ENCODE measurements around the gene EPPIN. TPM values are rescaled to one million over a fixed set of nuclear protein-coding genes. Genes with fewer than 3 reads are reported as not detected.
"Not testable (repeated sequence)": the region's sequence is repeated elsewhere in the genome, so short reads cannot be mapped to it uniquely, and the experiment has no call there.

Gene EPPIN
- total RNA-seq, result not detected
- long read RNA-seq, donor 1, result 0 reads
- long read RNA-seq, donor 2, result 0 reads

- DNase-seq (ENCODE audit: low spot score), result no peak
- intact Hi-C loops (cut with DNase I), result loop anchor here in 1 of 2 donors (10.0 kb wide), 1 partner anchor 228 kb away; no protein-coding TSS in a partner anchor
Observed at GRCh38 chr20:45547206-45547770, at the start of gene EPPIN. Gene EPPIN (minus strand): TSS chr20:45547401. CDS start chr20:45547357, 44 bp downstream.

- intact Hi-C loops (cut with DNase I), result loop anchor here in 1 of 2 donors (10.0 kb wide), 1 partner anchor 60 kb away; the partner anchor contains the start of gene WFDC6
- DNase-seq (ENCODE audit: low spot score), result no peak
Observed at GRCh38 chr20:45595235-45595634, 48.0 kb upstream of the EPPIN start.

GRCh38 chr20:45593498-45593897 is 46.3 kb upstream of the EPPIN start:
- DNase-seq (ENCODE audit: low spot score), result no peak

GRCh38 chr20:45592574-45593189 is 45.5 kb upstream of the EPPIN start:
- no peak for DNase-seq (ENCODE audit: low spot score)
- intact Hi-C loops (cut with DNase I), result loop anchor here in 1 of 2 donors (10.0 kb wide), 1 partner anchor 58 kb away; the partner anchor contains the start of gene WFDC6

More at GRCh38 chr20:45593498-45593897, 46.3 kb upstream of the EPPIN start:
- intact Hi-C loops (cut with DNase I), result loop anchor here in 1 of 2 donors (10.0 kb wide), 1 partner anchor 59 kb away; the partner anchor contains the start of gene WFDC6

- no peak for DNase-seq (ENCODE audit: low spot score)
- intact Hi-C loops (cut with DNase I), result loop anchor here in 1 of 2 donors (10.0 kb wide), 1 partner anchor 55 kb away; the partner anchor contains the start of gene WFDC6
Observed at GRCh38 chr20:45589725-45590124, 42.5 kb upstream of the EPPIN start.

- intact Hi-C loops (cut with DNase I), result no loop called here
Observed at GRCh38 chr20:45588800-45589199, 41.6 kb upstream of the EPPIN start.

GRCh38 chr20:45585986-45586385 is 38.8 kb upstream of the EPPIN start:
- intact Hi-C loops (cut with DNase I); DNase-seq (ENCODE audit: low spot score): not testable (repeated sequence)

More at GRCh38 chr20:45588800-45589199, 41.6 kb upstream of the EPPIN start:
- no peak for DNase-seq (ENCODE audit: low spot score)

GRCh38 chr20:45584294-45584693 is 37.1 kb upstream of the EPPIN start:
- not testable (repeated sequence) for DNase-seq (ENCODE audit: low spot score)

GRCh38 chr20:45583502-45583901 is 36.3 kb upstream of the EPPIN start:
- intact Hi-C loops (cut with DNase I), result no loop called here
- DNase-seq (ENCODE audit: low spot score), result no peak

More at GRCh38 chr20:45584294-45584693, 37.1 kb upstream of the EPPIN start:
- intact Hi-C loops (cut with DNase I), result not testable (repeated sequence)

- no peak for DNase-seq (ENCODE audit: low spot score)
- intact Hi-C loops (cut with DNase I), result no loop called here
Observed at GRCh38 chr20:45581702-45582101, 34.5 kb upstream of the EPPIN start.

- no peak for DNase-seq (ENCODE audit: low spot score)
- intact Hi-C loops (cut with DNase I), result no loop called here
Observed at GRCh38 chr20:45579184-45579583, 32.0 kb upstream of the EPPIN start, which contains the start of gene WFDC8. Gene WFDC8 (minus strand): TSS chr20:45579284. CDS start chr20:45579247, 37 bp downstream.

GRCh38 chr20:45578231-45578630 is 31.0 kb upstream of the EPPIN start:
- intact Hi-C loops (cut with DNase I), result no loop called here
- no peak for DNase-seq (ENCODE audit: low spot score)

- no peak for DNase-seq (ENCODE audit: low spot score)
- intact Hi-C loops (cut with DNase I), result no loop called here
Observed at GRCh38 chr20:45576995-45577394, 29.8 kb upstream of the EPPIN start.

GRCh38 chr20:45575931-45576330 is 28.7 kb upstream of the EPPIN start:
- intact Hi-C loops (cut with DNase I), result no loop called here

GRCh38 chr20:45569650-45570049 is 22.4 kb upstream of the EPPIN start:
- intact Hi-C loops (cut with DNase I); DNase-seq (ENCODE audit: low spot score): not testable (repeated sequence)

More at GRCh38 chr20:45575931-45576330, 28.7 kb upstream of the EPPIN start:
- no peak for DNase-seq (ENCODE audit: low spot score)

GRCh38 chr20:45564760-45565276 is 17.6 kb upstream of the EPPIN start:
- no peak for DNase-seq (ENCODE audit: low spot score)
- intact Hi-C loops (cut with DNase I), result no loop called here

GRCh38 chr20:45555198-45555597 is 8.0 kb upstream of the EPPIN start:
- DNase-seq (ENCODE audit: low spot score), result no peak

GRCh38 chr20:45552456-45552855 is 5.3 kb upstream of the EPPIN start:
- DNase-seq (ENCODE audit: low spot score), result no peak
- intact Hi-C loops (cut with DNase I), result no loop called here

More at GRCh38 chr20:45555198-45555597, 8.0 kb upstream of the EPPIN start:
- intact Hi-C loops (cut with DNase I), result no loop called here

- DNase-seq (ENCODE audit: low spot score), result no peak
- intact Hi-C loops (cut with DNase I), result no loop called here
Observed at GRCh38 chr20:45550765-45551164, 3.6 kb upstream of the EPPIN start.

GRCh38 chr20:45548410-45548809 is 1.2 kb upstream of the EPPIN start:
- intact Hi-C loops (cut with DNase I), result loop anchor here in 1 of 2 donors (10.0 kb wide), 1 partner anchor 226 kb away; no protein-coding TSS in a partner anchor
- DNase-seq (ENCODE audit: low spot score), result no peak

Data from posterior vena cava (tissue), 2 donors.